Astrocyte of the cerebellum (primary cell): ENCODE results near the gene IFNGR2.

ENCODE experiments used
- DNase-seq: peaks from one replicate; pipeline ENCODE4 v3.0.0-alpha.2; 2011; ENCODE audit warnings: low read depth
- H3K4me3 ChIP-seq: 2 replicates; pipeline ENCODE4 v1.5.1; 2011; ENCODE audit warnings: mild to moderate bottlenecking, low read depth, low read length, moderate library complexity
- CTCF ChIP-seq: IDR thresholded peaks from 2 replicates; pipeline ENCODE4 v1.5.1; 2012; ENCODE audit warnings: low read length, low read depth, moderate library complexity, mild to moderate bottlenecking; ENCODE audit errors: missing control alignments
- in situ Hi-C: cut with HindIII; loops from 2 replicates; pipeline ENCODE4 v1.10.0; 2017; ENCODE audit warnings: low sequenced_read_pairs

IFNGR2 gene

GRCh38 chr21:33433001-33433400 is 29.8 kb downstream of the IFNGR2 start:
- H3K4me3 ChIP-seq, result no peak overlapping the region
- in situ Hi-C loops, result no loop called here
- no peak for TF ChIP-seq CTCF
- DNase-seq, result no peak

- in situ Hi-C loops, result no loop called here
- TF ChIP-seq CTCF, result no peak
- DNase-seq, result no peak
- H3K4me3 ChIP-seq, result no peak overlapping the region
Measured at GRCh38 chr21:33433425-33434114, 30.4 kb downstream of the IFNGR2 start.

- no peak overlapping the region for H3K4me3 ChIP-seq
- in situ Hi-C loops, result no loop called here
- TF ChIP-seq CTCF, result no peak
- DNase-seq, result peak; percentile 81
Measured at GRCh38 chr21:33434770-33435360, 31.7 kb downstream of the IFNGR2 start.

GRCh38 chr21:33437140-33437539 is 33.9 kb downstream of the IFNGR2 start:
- H3K4me3 ChIP-seq, result no peak overlapping the region
- in situ Hi-C loops, result no loop called here
- DNase-seq, result no peak
- TF ChIP-seq CTCF, result no peak

GRCh38 chr21:33441489-33442477 is 38.6 kb downstream of the IFNGR2 start:
- TF ChIP-seq CTCF, result no peak
- peak; percentile 28 for DNase-seq
- no peak overlapping the region for H3K4me3 ChIP-seq
- in situ Hi-C loops, result no loop called here

- in situ Hi-C loops, result no loop called here
- H3K4me3 ChIP-seq, result no peak overlapping the region
- TF ChIP-seq CTCF, result no peak
- DNase-seq, result no peak
Measured at GRCh38 chr21:33443194-33443593, 40.0 kb downstream of the IFNGR2 start.
